ENCODE results near the gene RASGRF2.
"Not testable (repeated sequence)": the region's sequence is repeated elsewhere in the genome, so short reads cannot be mapped to it uniquely, and the experiment has no call there.

RASGRF2 gene

GRCh38 chr5:81252904-81253303, 292.7 kb downstream of the RASGRF2 start:
- TF ChIP-seq CTCF (conservative IDR thresholded peaks at IDR 0.05; ENCODE audit: low read length) = no peak
- DNase-seq (ENCODE audit: low read depth) = no peak
- H3K4me3 ChIP-seq (ENCODE audit: low read length) = no peak overlapping the region

- DNase-seq (ENCODE audit: low read depth) = no peak
- H3K4me3 ChIP-seq (ENCODE audit: low read length) = no peak overlapping the region
- no peak for TF ChIP-seq CTCF (conservative IDR thresholded peaks at IDR 0.05; ENCODE audit: low read length)
Observed at GRCh38 chr5:81253875-81254274, 293.7 kb downstream of the RASGRF2 start.

GRCh38 chr5:81254886-81255559, 294.9 kb downstream of the RASGRF2 start:
- no peak overlapping the region for H3K4me3 ChIP-seq (ENCODE audit: low read length)
- TF ChIP-seq CTCF (conservative IDR thresholded peaks at IDR 0.05; ENCODE audit: low read length) = no peak
- no peak for DNase-seq (ENCODE audit: low read depth)

DNA sequence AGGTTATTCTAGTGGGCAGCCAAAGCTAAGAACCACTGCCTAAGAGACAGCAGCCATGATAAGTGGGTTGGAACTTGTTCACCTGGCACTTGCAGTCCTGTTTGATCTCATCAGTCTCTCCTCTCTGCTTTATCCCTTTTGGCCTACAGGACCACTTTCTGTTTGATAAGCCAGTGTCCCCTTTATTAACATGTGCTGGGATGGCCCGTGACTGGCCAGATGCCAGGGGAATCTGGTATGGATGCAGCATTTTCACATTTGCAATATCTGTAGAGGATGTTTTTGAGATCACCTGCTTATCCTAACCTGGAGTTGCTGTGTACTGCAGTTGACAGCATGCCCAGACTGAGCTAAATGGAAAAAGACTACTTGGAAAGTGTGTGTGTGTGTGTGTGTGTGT, 296.6 kb downstream of the RASGRF2 start:
- H3K4me3 ChIP-seq (ENCODE audit: low read length) = no peak overlapping the region
- no peak for TF ChIP-seq CTCF (conservative IDR thresholded peaks at IDR 0.05; ENCODE audit: low read length)
- no peak for DNase-seq (ENCODE audit: low read depth)

DNA sequence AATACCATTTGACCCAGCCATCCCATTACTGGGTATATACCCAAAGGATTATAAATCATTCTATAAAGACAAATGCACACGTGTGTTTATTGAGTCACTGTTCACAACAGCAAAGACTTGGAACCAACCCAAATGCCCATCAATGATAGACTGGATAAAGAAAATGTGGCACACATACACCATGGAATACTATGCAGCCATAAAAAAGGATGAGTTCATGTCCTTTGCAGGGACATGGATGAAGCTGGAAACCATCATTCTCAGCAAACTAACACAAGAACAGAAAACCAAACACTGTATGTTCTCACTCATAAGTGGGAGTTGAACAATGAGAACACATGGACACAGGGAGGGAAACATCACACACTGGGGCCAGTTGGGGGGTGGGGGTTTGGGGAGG, 302.6 kb downstream of the RASGRF2 start:
- not testable (repeated sequence) for H3K4me3 ChIP-seq (ENCODE audit: low read length); DNase-seq (ENCODE audit: low read depth)

DNA sequence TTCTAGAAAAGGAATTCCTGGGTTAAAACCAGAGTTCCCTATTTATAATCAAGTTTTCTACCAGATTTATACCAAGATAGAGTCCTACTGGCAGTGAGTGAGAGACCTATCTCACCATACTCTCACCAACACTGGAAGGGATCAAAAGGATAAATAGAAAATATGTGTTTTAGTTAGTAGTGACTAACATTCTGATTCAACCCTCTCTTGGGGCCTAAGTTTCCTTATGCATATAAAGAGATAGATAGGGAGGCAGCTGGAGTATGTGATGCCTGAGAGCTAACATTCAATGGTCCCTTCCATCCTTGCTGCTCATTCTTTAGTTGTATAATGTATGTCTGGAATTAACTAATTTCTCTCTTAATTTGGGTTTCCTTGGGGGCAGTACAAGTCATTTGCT, 304.9 kb downstream of the RASGRF2 start:
- no peak overlapping the region for H3K4me3 ChIP-seq (ENCODE audit: low read length)
- DNase-seq (ENCODE audit: low read depth) = no peak
- TF ChIP-seq CTCF (conservative IDR thresholded peaks at IDR 0.05; ENCODE audit: low read length) = no peak

- no peak overlapping the region for H3K4me3 ChIP-seq (ENCODE audit: low read length)
- no peak for TF ChIP-seq CTCF (conservative IDR thresholded peaks at IDR 0.05; ENCODE audit: low read length)
- DNase-seq (ENCODE audit: low read depth) = peak; percentile 81
Observed at GRCh38 chr5:81268521-81269196, 308.5 kb downstream of the RASGRF2 start.
